ENCODE data around the gene CCDC30.
"Not testable (repeated sequence)": the region's sequence is repeated elsewhere in the genome, so short reads cannot be mapped to it uniquely, and the experiment has no call there.

CCDC30 gene

GRCh38 chr1:42592811-42593210 lies 129.7 kb downstream of the CCDC30 start:
- H3K9me3 ChIP-seq (ENCODE audit: insufficient read depth, low read length): peaks cover 20% of the 10 kb centered on the region
- no peak overlapping the region for H3K4me3 ChIP-seq (ENCODE audit: insufficient read length, low read depth)
- no peaks in the 10 kb centered on the region for H3K36me3 ChIP-seq (ENCODE audit: insufficient read depth, insufficient read length, low read length)
- TF ChIP-seq YY1 (IDR thresholded peaks at IDR 0.05; ENCODE audit: insufficient read depth, insufficient read length) (no peak), ZNF274 (IDR thresholded peaks at IDR 0.05; ENCODE audit: low read depth, low read length) (no peak), SUZ12 (IDR thresholded peaks at IDR 0.05; ENCODE audit: extremely low read depth, insufficient read depth, insufficient read length) (no peak)
- H3K27me3 ChIP-seq (ENCODE audit: insufficient read depth, insufficient read length): no peaks in the 10 kb centered on the region
- H3K4me1 ChIP-seq (ENCODE audit: insufficient read depth, insufficient read length): no peaks in the 10 kb centered on the region
- DNase-seq (ENCODE audit: low read depth, low spot score): no peak
- no peak overlapping the region for H3K9ac ChIP-seq (ENCODE audit: insufficient read length, low read depth)

- Histone ChIP-seq H3K27me3 (ENCODE audit: insufficient read depth, insufficient read length) (no peaks in the 10 kb centered on the region), H3K4me1 (ENCODE audit: insufficient read depth, insufficient read length) (no peaks in the 10 kb centered on the region), H3K9ac (ENCODE audit: insufficient read length, low read depth) (no peak overlapping the region), H3K36me3 (ENCODE audit: insufficient read depth, insufficient read length, low read length) (no peaks in the 10 kb centered on the region), H3K4me3 (ENCODE audit: insufficient read length, low read depth) (no peak overlapping the region), H3K9me3 (ENCODE audit: insufficient read depth, low read length) (peaks cover 12% of the 10 kb centered on the region)
- TF ChIP-seq ZNF274 (IDR thresholded peaks at IDR 0.05; ENCODE audit: low read depth, low read length) (no peak), SUZ12 (IDR thresholded peaks at IDR 0.05; ENCODE audit: extremely low read depth, insufficient read depth, insufficient read length) (no peak), YY1 (IDR thresholded peaks at IDR 0.05; ENCODE audit: insufficient read depth, insufficient read length) (no peak)
- no peak for DNase-seq (ENCODE audit: low read depth, low spot score)
Measured at GRCh38 chr1:42593486-42594100, 130.5 kb downstream of the CCDC30 start.

- Histone ChIP-seq H3K9ac (ENCODE audit: insufficient read length, low read depth) (no peak overlapping the region), H3K27me3 (ENCODE audit: insufficient read depth, insufficient read length) (no peaks in the 10 kb centered on the region), H3K36me3 (ENCODE audit: insufficient read depth, insufficient read length, low read length) (no peaks in the 10 kb centered on the region), H3K4me3 (ENCODE audit: insufficient read length, low read depth) (no peak overlapping the region), H3K4me1 (ENCODE audit: insufficient read depth, insufficient read length) (no peaks in the 10 kb centered on the region), H3K9me3 (ENCODE audit: insufficient read depth, low read length) (peaks cover 24% of the 10 kb centered on the region; the same call in 1 of the 2 replicates)
- no peak for DNase-seq (ENCODE audit: low read depth, low spot score)
- TF ChIP-seq ZNF274 (IDR thresholded peaks at IDR 0.05; ENCODE audit: low read depth, low read length): no peak
Measured at GRCh38 chr1:42601472-42601871, 138.4 kb downstream of the CCDC30 start.

DNA sequence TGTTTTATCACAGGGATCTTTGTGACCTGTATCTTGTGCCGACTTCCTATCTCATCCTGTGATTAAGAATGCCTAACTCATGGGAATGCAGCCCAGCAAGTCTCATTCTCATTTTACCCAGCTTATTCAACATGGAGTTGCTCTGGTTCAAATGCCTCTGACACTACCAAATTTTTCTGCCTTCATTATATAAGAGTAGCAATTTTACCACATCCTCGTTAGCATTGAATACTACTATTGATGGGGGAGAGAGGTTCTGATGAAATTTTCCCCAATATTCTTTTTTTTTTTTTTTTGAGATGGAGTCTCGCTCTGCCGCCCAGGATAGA lies 150.7 kb downstream of the CCDC30 start:
- no peaks in the 10 kb centered on the region for H3K27me3 ChIP-seq (ENCODE audit: insufficient read depth, insufficient read length)
- H3K9me3 ChIP-seq (ENCODE audit: insufficient read depth, low read length): peaks cover 8% of the 10 kb centered on the region; the same call in 1 of the 2 replicates
- H3K36me3 ChIP-seq (ENCODE audit: insufficient read depth, insufficient read length, low read length): no peaks in the 10 kb centered on the region
- H3K9ac ChIP-seq (ENCODE audit: insufficient read length, low read depth): no peak overlapping the region
- H3K4me1 ChIP-seq (ENCODE audit: insufficient read depth, insufficient read length): no peaks in the 10 kb centered on the region
- no peak overlapping the region for H3K4me3 ChIP-seq (ENCODE audit: insufficient read length, low read depth)
- no peak for TF ChIP-seq ZNF274 (IDR thresholded peaks at IDR 0.05; ENCODE audit: low read depth, low read length)
- TF ChIP-seq YY1 (IDR thresholded peaks at IDR 0.05; ENCODE audit: insufficient read depth, insufficient read length): no peak
- no peak for TF ChIP-seq SUZ12 (IDR thresholded peaks at IDR 0.05; ENCODE audit: extremely low read depth, insufficient read depth, insufficient read length)
- DNase-seq (ENCODE audit: low read depth, low spot score): no peak

GRCh38 chr1:42618866-42619265 lies 155.8 kb downstream of the CCDC30 start:
- TF ChIP-seq ZNF274 (IDR thresholded peaks at IDR 0.05; ENCODE audit: low read depth, low read length) (no peak), SUZ12 (IDR thresholded peaks at IDR 0.05; ENCODE audit: extremely low read depth, insufficient read depth, insufficient read length) (no peak), YY1 (IDR thresholded peaks at IDR 0.05; ENCODE audit: insufficient read depth, insufficient read length) (no peak)
- H3K4me1 ChIP-seq (ENCODE audit: insufficient read depth, insufficient read length): no peaks in the 10 kb centered on the region
- H3K36me3 ChIP-seq (ENCODE audit: insufficient read depth, insufficient read length, low read length): no peaks in the 10 kb centered on the region
- H3K9ac ChIP-seq (ENCODE audit: insufficient read length, low read depth): no peak overlapping the region
- H3K27me3 ChIP-seq (ENCODE audit: insufficient read depth, insufficient read length): no peaks in the 10 kb centered on the region
- no peak for DNase-seq (ENCODE audit: low read depth, low spot score)
- H3K4me3 ChIP-seq (ENCODE audit: insufficient read length, low read depth): no peak overlapping the region
- peaks cover 8% of the 10 kb centered on the region; the same call in 1 of the 2 replicates for H3K9me3 ChIP-seq (ENCODE audit: insufficient read depth, low read length)

- no peaks in the 10 kb centered on the region for H3K4me1 ChIP-seq (ENCODE audit: insufficient read depth, insufficient read length)
- H3K4me3 ChIP-seq (ENCODE audit: insufficient read length, low read depth): no peak overlapping the region
- DNase-seq (ENCODE audit: low read depth, low spot score): no peak
- H3K9ac ChIP-seq (ENCODE audit: insufficient read length, low read depth): no peak overlapping the region
- H3K36me3 ChIP-seq (ENCODE audit: insufficient read depth, insufficient read length, low read length): no peaks in the 10 kb centered on the region
- no peaks in the 10 kb centered on the region for H3K27me3 ChIP-seq (ENCODE audit: insufficient read depth, insufficient read length)
- TF ChIP-seq SUZ12 (IDR thresholded peaks at IDR 0.05; ENCODE audit: extremely low read depth, insufficient read depth, insufficient read length): no peak
- no peak for TF ChIP-seq ZNF274 (IDR thresholded peaks at IDR 0.05; ENCODE audit: low read depth, low read length)
- no peak for TF ChIP-seq YY1 (IDR thresholded peaks at IDR 0.05; ENCODE audit: insufficient read depth, insufficient read length)
- H3K9me3 ChIP-seq (ENCODE audit: insufficient read depth, low read length): no peaks in the 10 kb centered on the region
Measured at GRCh38 chr1:42620307-42620706, 157.2 kb downstream of the CCDC30 start.

DNA sequence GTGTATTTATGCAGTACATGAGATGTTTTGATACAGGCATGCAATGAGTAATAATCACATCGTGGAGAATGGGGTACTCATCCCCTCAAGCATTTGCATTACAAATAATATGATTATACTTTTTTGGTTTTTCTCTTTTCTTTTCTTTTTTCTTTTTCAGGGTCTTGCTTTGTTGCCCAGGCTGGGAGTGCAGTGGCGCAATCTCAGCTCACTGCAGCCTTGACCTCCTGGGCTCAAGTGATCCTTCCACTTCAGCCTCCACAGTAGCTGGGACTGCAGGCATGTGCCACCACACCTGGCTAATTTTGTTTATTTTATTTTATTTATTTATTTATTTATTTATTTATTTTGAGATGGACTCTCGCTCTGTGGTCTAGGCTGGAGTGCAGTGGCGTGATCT lies 158.1 kb downstream of the CCDC30 start:
- H3K4me3 ChIP-seq (ENCODE audit: insufficient read length, low read depth); H3K4me1 ChIP-seq (ENCODE audit: insufficient read depth, insufficient read length); H3K36me3 ChIP-seq (ENCODE audit: insufficient read depth, insufficient read length, low read length); H3K27me3 ChIP-seq (ENCODE audit: insufficient read depth, insufficient read length); H3K9me3 ChIP-seq (ENCODE audit: insufficient read depth, low read length); DNase-seq (ENCODE audit: low read depth, low spot score); H3K9ac ChIP-seq (ENCODE audit: insufficient read length, low read depth): not testable (repeated sequence)

- not testable (repeated sequence) for H3K27me3 ChIP-seq (ENCODE audit: insufficient read depth, insufficient read length); H3K9me3 ChIP-seq (ENCODE audit: insufficient read depth, low read length); H3K4me1 ChIP-seq (ENCODE audit: insufficient read depth, insufficient read length); H3K4me3 ChIP-seq (ENCODE audit: insufficient read length, low read depth); DNase-seq (ENCODE audit: low read depth, low spot score); H3K36me3 ChIP-seq (ENCODE audit: insufficient read depth, insufficient read length, low read length); H3K9ac ChIP-seq (ENCODE audit: insufficient read length, low read depth)
Measured at GRCh38 chr1:42627205-42627604, 164.1 kb downstream of the CCDC30 start.

All from NT2/D1 (cell line).